CD4-positive, CD25-positive, alpha-beta regulatory T cell (primary cell): Measurements from ENCODE around the gene FBXO40. TPM values are rescaled to one million over a fixed set of nuclear protein-coding genes. Genes with fewer than 3 reads are reported as not detected.

Source experiments
- ATAC-seq, 2 donors: fragments of 150-1000 bp; cut with Tn5 transposase; one replicate each; pipeline ENCODE4 v1.10.0; 2021; ENCODE audit warnings: low read depth in 2 of 2, moderate number of reproducible peaks in 2 of 2, moderate library complexity in 1 of 2
- DNase-seq, 3 donors: peaks; one replicate each; pipeline versions ENCODE4 v3.0.0 to v3.0.0-alpha.2; 2012 to 2022; ENCODE audit warnings: mixed read lengths in 1 of 3
- H3K27ac ChIP-seq: one replicate; pipeline ENCODE4 v1.7.0; 2013; ENCODE audit warnings: mild to moderate bottlenecking, low read length; ENCODE audit not compliant: insufficient read depth, poor library complexity, severe bottlenecking
- H3K27me3 ChIP-seq: one replicate; pipeline ENCODE4 v1.7.0; 2013; ENCODE audit warnings: low read length; ENCODE audit not compliant: control insufficient read depth, insufficient read depth
- H3K36me3 ChIP-seq: one replicate; pipeline ENCODE4 v1.7.0; 2013; ENCODE audit warnings: mild to moderate bottlenecking, low read length, moderate library complexity; ENCODE audit not compliant: control insufficient read depth, insufficient read depth
- H3K4me1 ChIP-seq: 2 replicates; pipeline ENCODE4 v1.7.0; 2013; ENCODE audit warnings: mild to moderate bottlenecking, low read length; ENCODE audit not compliant: insufficient read depth, control insufficient read depth, poor library complexity, severe bottlenecking
- H3K4me3 ChIP-seq: one replicate; pipeline ENCODE4 v1.7.0; 2013; ENCODE audit warnings: low read depth, mild to moderate bottlenecking, low read length, moderate library complexity
- H3K9me3 ChIP-seq, 2 experiments: 1 replicate in 1 of 2; 2 replicates in 1 of 2; pipeline ENCODE4 v1.7.0; 2013; ENCODE audit warnings: low read length in 2 of 2, mild to moderate bottlenecking in 1 of 2, moderate library complexity in 1 of 2; ENCODE audit not compliant: control insufficient read depth in 2 of 2
- H3K27ac Mint-ChIP-seq, 3 donors: one replicate each; pipeline ENCODE4 v1.8.0; 2020 to 2022; ENCODE audit warnings: mild to moderate bottlenecking in 3 of 3, mixed read lengths in 3 of 3, moderate library complexity in 2 of 3
- H3K27me3 Mint-ChIP-seq: one replicate; pipeline ENCODE4 v1.8.0; 2022; ENCODE audit warnings: mild to moderate bottlenecking, mixed read lengths
- H3K36me3 Mint-ChIP-seq: one replicate; pipeline ENCODE4 v1.8.0; 2020; ENCODE audit warnings: mixed read lengths
- H3K4me1 Mint-ChIP-seq, 4 donors: one replicate each; pipeline ENCODE4 v1.8.0; 2020 to 2022; ENCODE audit warnings: mixed read lengths in 4 of 4, mild to moderate bottlenecking in 1 of 4
- H3K4me3 Mint-ChIP-seq, 4 donors: one replicate each; pipeline ENCODE4 v1.8.0; 2020 to 2022; ENCODE audit warnings: mild to moderate bottlenecking in 4 of 4, mixed read lengths in 4 of 4, moderate library complexity in 3 of 4
- H3K9me3 Mint-ChIP-seq, 7 donors: one replicate each; pipeline ENCODE4 v1.8.0; 2020 to 2022; ENCODE audit warnings: mixed read lengths in 7 of 7, mild to moderate bottlenecking in 3 of 7, moderate library complexity in 2 of 7
- polyA plus RNA-seq, 4 donors: library from polyadenylated mRNA; unstranded; fragments of 300-500 nt; fragmentation: Illumina TruSeq; gene quantifications; one replicate each; pipeline ENCODE4 v1.2.3, GENCODE V29; 2021
- total RNA-seq: library from RNA; stranded (reverse); gene quantifications from one replicate; pipeline ENCODE4 v1.2.3, GENCODE V29; 2022

Gene FBXO40
- total and polyA plus RNA-seq, 5 donors from 2014 or later, result 0.18 to 0.24 TPM; not detected in 3

- Mint-ChIP-seq H3K9me3 (peaks cover 0 to 4% (median 0%) of the 10 kb centered on the region in 7 donors), H3K36me3 (peaks cover 55% of the 10 kb centered on the region), H3K27ac (peak overlapping the region; percentile 98 to 100 (median 99)), H3K27me3 (no peaks in the 10 kb centered on the region), H3K4me1 (peaks cover 20 to 78% (median 60%) of the 10 kb centered on the region in 4 donors), H3K4me3 (peak overlapping the region; percentile 88 to 98 (median 94))
- peak overlapping the region; percentile 95 for H3K27ac ChIP-seq
- peaks cover 57% of the 10 kb centered on the region for H3K4me1 ChIP-seq
- no peaks in the 10 kb centered on the region for H3K9me3 ChIP-seq
- H3K36me3 ChIP-seq, result peaks cover 40% of the 10 kb centered on the region
- ATAC-seq (no peak), DNase-seq (no peak)
- H3K27me3 ChIP-seq, result no peaks in the 10 kb centered on the region
- peak overlapping the region; percentile 95 for H3K4me3 ChIP-seq
Observed at GRCh38 chr3:121658716-121659435, 65.7 kb downstream of the FBXO40 start.

GRCh38 chr3:121659586-121659985 is 66.4 kb downstream of the FBXO40 start:
- ATAC-seq, result no peak
- peak overlapping the region; percentile 98 to 100 (median 99) for H3K27ac Mint-ChIP-seq
- peak overlapping the region; percentile 95 for H3K4me3 ChIP-seq

GRCh38 chr3:121660356-121661171 is 67.4 kb downstream of the FBXO40 start, which contains the start of gene HCLS1:
TSS of gene HCLS1 (minus strand) at chr3:121660903. CDS start at chr3:121658347, 2,556 bp downstream.
- Histone ChIP-seq H3K4me1 (peaks cover 41% of the 10 kb centered on the region), H3K9me3 (no peaks in the 10 kb centered on the region), H3K4me3 (peak within 1 kb of the TSS; percentile 95), H3K36me3 (peaks cover 49% of the 10 kb centered on the region), H3K27me3 (no peaks in the 10 kb centered on the region), H3K27ac (peak within 1 kb of the TSS; percentile 95)
- H3K4me3 Mint-ChIP-seq, result peak within 1 kb of the TSS; percentile 88 to 98 (median 94)
- peak; percentile 82 to 83 for ATAC-seq
- H3K27ac Mint-ChIP-seq, result peak within 1 kb of the TSS; percentile 98 to 100 (median 99)
- no peaks in the 10 kb centered on the region for H3K27me3 Mint-ChIP-seq
- peaks cover 20 to 62% (median 49%) of the 10 kb centered on the region in 4 donors for H3K4me1 Mint-ChIP-seq
- peak; percentile 61 to 91 (median 84) for DNase-seq
- peaks cover 0 to 4% (median 0%) of the 10 kb centered on the region in 7 donors for H3K9me3 Mint-ChIP-seq
- peaks cover 62% of the 10 kb centered on the region for H3K36me3 Mint-ChIP-seq

More at GRCh38 chr3:121659586-121659985, 66.4 kb downstream of the FBXO40 start:
- H3K4me3 Mint-ChIP-seq, result peak overlapping the region; percentile 88 to 98 (median 94)
- Histone ChIP-seq H3K27me3 (no peaks in the 10 kb centered on the region), H3K4me1 (peaks cover 51% of the 10 kb centered on the region), H3K27ac (peak overlapping the region; percentile 95), H3K9me3 (no peaks in the 10 kb centered on the region), H3K36me3 (peaks cover 47% of the 10 kb centered on the region)
- H3K36me3 Mint-ChIP-seq, result peaks cover 61% of the 10 kb centered on the region
- H3K4me1 Mint-ChIP-seq, result peaks cover 20 to 71% (median 55%) of the 10 kb centered on the region in 4 donors
- peaks cover 0 to 4% (median 0%) of the 10 kb centered on the region in 7 donors for H3K9me3 Mint-ChIP-seq
- no peak for DNase-seq
- H3K27me3 Mint-ChIP-seq, result no peaks in the 10 kb centered on the region

DNA sequence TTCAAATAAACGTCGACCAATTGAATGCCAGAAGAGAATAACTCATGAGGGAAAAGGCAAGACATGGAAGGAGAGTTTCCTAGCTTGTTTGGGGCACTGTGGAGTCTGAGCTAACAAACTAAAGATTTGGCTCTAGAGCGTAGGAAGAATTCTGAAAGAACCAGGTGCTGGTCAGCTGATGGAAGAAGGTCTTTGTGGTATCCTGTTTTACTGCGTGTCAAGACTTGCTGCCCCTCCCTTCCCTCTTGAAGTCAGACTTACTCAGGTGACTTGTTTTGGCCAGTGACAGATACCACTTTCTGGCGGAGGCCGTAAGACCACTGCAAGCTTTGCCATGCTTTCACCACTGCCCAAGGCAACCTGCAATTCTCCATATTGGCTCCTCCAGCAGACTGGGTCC is 68.2 kb downstream of the FBXO40 start:
- DNase-seq (peak in 1 of 3 donors; percentile 31), ATAC-seq (no peak)
- Mint-ChIP-seq H3K4me1 (peaks cover 20 to 56% (median 44%) of the 10 kb centered on the region in 4 donors), H3K9me3 (peaks cover 0 to 4% (median 0%) of the 10 kb centered on the region in 7 donors), H3K4me3 (peak overlapping the region in 2 of 4 donors; percentile 94), H3K36me3 (peaks cover 65% of the 10 kb centered on the region), H3K27me3 (no peaks in the 10 kb centered on the region), H3K27ac (peak overlapping the region; percentile 98 to 100 (median 99))
- peak overlapping the region; percentile 95 for H3K4me3 ChIP-seq
- H3K4me1 ChIP-seq, result peaks cover 41% of the 10 kb centered on the region
- no peaks in the 10 kb centered on the region for H3K27me3 ChIP-seq
- H3K27ac ChIP-seq, result peak overlapping the region; percentile 95
- no peaks in the 10 kb centered on the region for H3K9me3 ChIP-seq
- H3K36me3 ChIP-seq, result peaks cover 50% of the 10 kb centered on the region

DNA sequence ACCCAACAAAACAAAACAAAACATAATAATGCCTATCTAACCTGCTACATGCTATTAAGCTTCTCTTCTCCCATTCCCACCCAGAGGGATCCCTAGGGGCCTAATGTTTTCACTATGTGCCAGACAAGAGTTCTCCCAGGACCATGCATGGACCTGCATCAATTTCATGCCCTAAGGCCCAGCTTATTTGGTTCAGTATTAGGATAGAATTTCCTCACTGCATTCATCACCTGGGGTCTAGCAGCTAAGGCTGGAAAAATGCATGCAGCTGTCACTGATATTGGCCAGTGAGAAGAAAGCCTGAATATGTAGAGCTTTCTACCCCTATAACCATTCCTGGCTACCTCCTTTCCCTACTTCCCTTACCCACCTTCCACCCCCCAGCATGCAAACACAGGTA is 69.6 kb downstream of the FBXO40 start:
- no peak for ATAC-seq
- DNase-seq, result no peak
- H3K36me3 ChIP-seq, result peaks cover 52% of the 10 kb centered on the region
- Mint-ChIP-seq H3K36me3 (peaks cover 65% of the 10 kb centered on the region), H3K9me3 (peaks cover 0 to 4% (median 0%) of the 10 kb centered on the region in 7 donors), H3K4me3 (peak overlapping the region in 1 of 4 donors; percentile 52), H3K27me3 (no peaks in the 10 kb centered on the region), H3K4me1 (peaks cover 13 to 43% (median 31%) of the 10 kb centered on the region in 4 donors), H3K27ac (no peak overlapping the region)
- H3K9me3 ChIP-seq, result no peaks in the 10 kb centered on the region
- no peaks in the 10 kb centered on the region for H3K27me3 ChIP-seq
- peaks cover 40% of the 10 kb centered on the region for H3K4me1 ChIP-seq
- no peak overlapping the region for H3K4me3 ChIP-seq
- H3K27ac ChIP-seq, result no peak overlapping the region

DNA sequence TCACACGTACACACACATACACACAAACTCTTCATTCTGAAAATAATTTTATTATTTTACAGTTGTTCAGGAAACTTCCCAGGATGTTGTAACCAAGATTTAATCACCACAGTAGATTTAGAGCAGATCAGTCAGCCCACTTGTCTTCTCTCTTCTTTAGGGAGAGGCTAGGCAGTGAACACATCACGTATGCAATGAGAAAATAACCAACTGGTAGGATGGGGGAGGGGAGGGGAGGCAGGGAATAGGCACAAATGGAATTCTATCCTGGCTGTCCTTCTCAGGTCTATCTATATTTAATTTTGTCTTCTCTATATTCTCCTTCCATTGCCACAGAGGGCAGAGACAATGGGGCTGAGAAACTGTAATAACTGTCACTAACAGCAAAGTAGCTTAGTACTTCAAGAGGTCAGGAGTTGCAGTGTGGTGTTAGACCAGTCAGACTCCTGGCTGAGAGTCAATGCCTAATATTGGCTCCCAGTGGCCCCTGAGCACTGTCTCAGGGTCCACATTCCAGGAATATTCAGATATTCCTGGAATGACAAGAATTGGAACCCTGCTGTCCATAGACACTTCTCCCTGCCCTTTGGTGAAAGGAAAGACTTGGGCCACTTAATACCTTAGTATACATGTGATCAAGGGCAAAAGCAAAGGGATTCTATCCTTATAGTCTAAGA is 70.1 kb downstream of the FBXO40 start:
- Histone ChIP-seq H3K27me3 (no peaks in the 10 kb centered on the region), H3K9me3 (no peaks in the 10 kb centered on the region), H3K27ac (no peak overlapping the region), H3K4me3 (no peak overlapping the region), H3K4me1 (peaks cover 34% of the 10 kb centered on the region), H3K36me3 (peaks cover 52% of the 10 kb centered on the region)
- H3K36me3 Mint-ChIP-seq, result peaks cover 59% of the 10 kb centered on the region
- H3K27me3 Mint-ChIP-seq, result no peaks in the 10 kb centered on the region
- DNase-seq (no peak), ATAC-seq (no peak)
- H3K4me1 Mint-ChIP-seq, result peaks cover 13 to 37% (median 26%) of the 10 kb centered on the region in 4 donors
- peak overlapping the region in 1 of 4 donors; percentile 52 for H3K4me3 Mint-ChIP-seq
- H3K9me3 Mint-ChIP-seq, result peaks cover 0 to 4% (median 0%) of the 10 kb centered on the region in 7 donors
- H3K27ac Mint-ChIP-seq, result peak overlapping the region in 1 of 3 donors; percentile 62

GRCh38 chr3:121665488-121665887 is 72.3 kb downstream of the FBXO40 start:
- H3K9me3 ChIP-seq, result no peaks in the 10 kb centered on the region
- H3K4me3 ChIP-seq, result no peak overlapping the region
- H3K27ac Mint-ChIP-seq, result no peak overlapping the region
- H3K27me3 ChIP-seq, result no peaks in the 10 kb centered on the region
- peaks cover 68% of the 10 kb centered on the region for H3K36me3 ChIP-seq
- ATAC-seq (no peak), DNase-seq (no peak)
- no peak overlapping the region for H3K4me3 Mint-ChIP-seq
- H3K27ac ChIP-seq, result no peak overlapping the region
- H3K4me1 Mint-ChIP-seq, result peaks cover 6 to 15% (median 9%) of the 10 kb centered on the region in 4 donors
- no peaks in the 10 kb centered on the region for H3K27me3 Mint-ChIP-seq
- peaks cover 52% of the 10 kb centered on the region for H3K36me3 Mint-ChIP-seq
- H3K9me3 Mint-ChIP-seq, result peaks cover 0 to 4% (median 0%) of the 10 kb centered on the region in 7 donors
- H3K4me1 ChIP-seq, result peaks cover 12% of the 10 kb centered on the region
